NCI-H2227 (cell line): Measurements from ENCODE around the gene GARNL3.

Source experiments
- DNase-seq: peaks from one replicate; lab custom pipeline; 2025; ENCODE audit not compliant: unreplicated experiment; lab: John Stamatoyannopoulos, UW

The GARNL3 gene

GRCh38 chr9:127426756-127427155 is 162.2 kb downstream of the GARNL3 start:
- no peak for DNase-seq

GRCh38 chr9:127428348-127428747 is 163.8 kb downstream of the GARNL3 start:
- DNase-seq = no peak

- no peak for DNase-seq
Observed at GRCh38 chr9:127430415-127430814, 165.8 kb downstream of the GARNL3 start.

DNA sequence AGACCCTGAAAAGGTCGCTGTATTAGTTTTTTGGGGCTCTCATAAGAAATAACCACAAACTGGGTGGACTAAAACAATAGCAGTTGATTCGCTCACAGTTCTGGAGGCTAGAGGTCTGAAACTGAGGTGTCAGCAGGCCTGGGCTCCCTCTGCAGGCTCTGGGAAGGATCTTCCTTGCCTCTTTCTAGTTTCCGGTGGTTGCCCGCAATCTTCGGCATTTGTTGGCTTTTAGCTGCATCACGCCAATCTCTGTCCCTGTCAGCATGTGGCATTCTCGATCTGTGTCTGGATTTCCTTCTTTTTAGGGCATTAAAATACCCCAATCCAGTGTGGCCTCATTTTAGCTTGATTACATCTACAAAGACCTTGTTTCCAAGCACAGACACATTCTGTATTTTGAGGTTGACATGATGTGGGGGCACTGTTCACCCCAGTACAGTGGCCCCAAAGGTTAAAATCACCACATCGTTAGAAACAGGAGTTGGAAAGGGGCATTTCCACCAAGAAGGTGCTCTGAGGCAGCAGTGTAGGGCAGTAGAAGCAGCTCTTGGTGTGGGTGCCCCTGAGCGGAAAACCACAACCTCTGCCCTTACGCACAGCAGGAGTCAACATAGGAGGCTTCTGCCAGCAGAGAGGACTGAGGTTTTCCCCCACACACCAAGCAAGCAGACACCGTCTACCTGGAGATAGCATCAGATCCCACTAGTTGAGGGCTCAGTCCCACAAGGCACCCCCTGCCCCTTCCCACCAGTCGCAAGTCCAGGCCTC is 173.1 kb downstream of the GARNL3 start:
- no peak for DNase-seq

DNA sequence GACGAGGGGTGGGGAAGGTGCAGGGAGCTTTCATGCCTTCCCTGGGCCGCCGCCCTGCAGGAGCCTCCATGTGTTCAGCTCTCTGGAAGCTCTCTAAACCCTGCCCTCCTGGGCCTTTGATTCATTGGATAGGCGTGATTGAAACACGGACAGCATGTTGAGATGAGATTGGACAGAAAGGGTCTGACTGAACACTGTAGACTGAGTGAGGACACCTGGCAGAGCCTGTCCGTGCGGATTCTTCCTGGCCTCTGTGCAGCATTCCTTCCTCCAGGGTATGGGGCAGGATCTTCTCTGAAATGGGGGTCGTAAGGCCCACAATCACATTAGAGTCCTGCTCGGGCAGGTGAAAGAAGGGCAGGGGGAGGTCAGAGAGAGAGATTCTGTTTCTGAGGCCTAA is 173.8 kb downstream of the GARNL3 start:
- DNase-seq = no peak
